Epithelial cell of proximal tubule (primary cell): Measurements from ENCODE around the gene STOX2. TPM values are rescaled to one million over a fixed set of nuclear protein-coding genes. Genes with fewer than 3 reads are reported as not detected.

Experiments
- DNase-seq: peaks from one replicate; pipeline ENCODE4 v3.0.0-alpha.2; 2011; ENCODE audit warnings: low read depth
- H3K4me3 ChIP-seq: 2 replicates; pipeline ENCODE4 v1.5.1; 2011; ENCODE audit warnings: low read depth, mild to moderate bottlenecking, low read length
- total RNA-seq: library from RNA; depleted of rRNA; stranded (reverse); fragments of >200 nt; gene quantifications from 2 replicates; pipeline ENCODE4 v1.2.3, GENCODE V29; 2015
- TF ChIP-seq, protein P1 (sequence below): conservative IDR thresholded peaks from 2 replicates; pipeline ENCODE4 v1.5.1; 2012; ENCODE audit warnings: low read depth, mild to moderate bottlenecking, low read length

The STOX2 gene
- total RNA-seq, 1 donor from 2014 or later = 4.3 TPM

- TF ChIP-seq, protein P1, sequence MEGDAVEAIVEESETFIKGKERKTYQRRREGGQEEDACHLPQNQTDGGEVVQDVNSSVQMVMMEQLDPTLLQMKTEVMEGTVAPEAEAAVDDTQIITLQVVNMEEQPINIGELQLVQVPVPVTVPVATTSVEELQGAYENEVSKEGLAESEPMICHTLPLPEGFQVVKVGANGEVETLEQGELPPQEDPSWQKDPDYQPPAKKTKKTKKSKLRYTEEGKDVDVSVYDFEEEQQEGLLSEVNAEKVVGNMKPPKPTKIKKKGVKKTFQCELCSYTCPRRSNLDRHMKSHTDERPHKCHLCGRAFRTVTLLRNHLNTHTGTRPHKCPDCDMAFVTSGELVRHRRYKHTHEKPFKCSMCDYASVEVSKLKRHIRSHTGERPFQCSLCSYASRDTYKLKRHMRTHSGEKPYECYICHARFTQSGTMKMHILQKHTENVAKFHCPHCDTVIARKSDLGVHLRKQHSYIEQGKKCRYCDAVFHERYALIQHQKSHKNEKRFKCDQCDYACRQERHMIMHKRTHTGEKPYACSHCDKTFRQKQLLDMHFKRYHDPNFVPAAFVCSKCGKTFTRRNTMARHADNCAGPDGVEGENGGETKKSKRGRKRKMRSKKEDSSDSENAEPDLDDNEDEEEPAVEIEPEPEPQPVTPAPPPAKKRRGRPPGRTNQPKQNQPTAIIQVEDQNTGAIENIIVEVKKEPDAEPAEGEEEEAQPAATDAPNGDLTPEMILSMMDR = no peak
- no peak for DNase-seq
- H3K4me3 ChIP-seq = no peak overlapping the region
Observed at GRCh38 chr4:183888564-183888963, 16.5 kb upstream of the STOX2 start.

GRCh38 chr4:183889190-183889589 lies 15.9 kb upstream of the STOX2 start:
- TF ChIP-seq, protein P1 = no peak
- H3K4me3 ChIP-seq = no peak overlapping the region
- no peak for DNase-seq

- TF ChIP-seq, protein P1 = no peak
- no peak for DNase-seq
- no peak overlapping the region for H3K4me3 ChIP-seq
Observed at GRCh38 chr4:183897193-183897592, 7.9 kb upstream of the STOX2 start.

DNA sequence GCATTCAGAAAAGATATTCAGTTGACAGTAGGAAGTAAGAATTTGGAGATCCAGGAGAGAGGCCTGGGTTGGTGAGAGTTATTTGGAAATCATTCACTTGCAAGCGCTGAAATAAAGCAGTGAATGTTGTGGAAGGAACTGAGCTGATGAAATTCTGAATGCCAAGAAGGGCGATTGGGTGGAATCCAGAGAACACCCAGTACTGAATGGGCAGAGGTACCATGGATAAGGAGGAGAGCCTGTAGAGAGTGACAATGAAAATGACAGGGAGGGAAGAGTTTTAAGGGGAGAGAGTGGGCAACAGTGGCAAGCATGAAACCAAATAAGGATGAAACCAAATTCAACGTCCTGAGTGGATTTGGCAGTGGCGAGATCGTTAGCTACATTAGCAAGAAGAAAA lies 6.7 kb upstream of the STOX2 start:
- no peak for DNase-seq
- H3K4me3 ChIP-seq = no peak overlapping the region
- TF ChIP-seq, protein P1 = no peak

GRCh38 chr4:183903021-183903760 lies 1.9 kb upstream of the STOX2 start:
- no peak for DNase-seq
- no peak overlapping the region for H3K4me3 ChIP-seq
- TF ChIP-seq, protein P1 = no peak

DNA sequence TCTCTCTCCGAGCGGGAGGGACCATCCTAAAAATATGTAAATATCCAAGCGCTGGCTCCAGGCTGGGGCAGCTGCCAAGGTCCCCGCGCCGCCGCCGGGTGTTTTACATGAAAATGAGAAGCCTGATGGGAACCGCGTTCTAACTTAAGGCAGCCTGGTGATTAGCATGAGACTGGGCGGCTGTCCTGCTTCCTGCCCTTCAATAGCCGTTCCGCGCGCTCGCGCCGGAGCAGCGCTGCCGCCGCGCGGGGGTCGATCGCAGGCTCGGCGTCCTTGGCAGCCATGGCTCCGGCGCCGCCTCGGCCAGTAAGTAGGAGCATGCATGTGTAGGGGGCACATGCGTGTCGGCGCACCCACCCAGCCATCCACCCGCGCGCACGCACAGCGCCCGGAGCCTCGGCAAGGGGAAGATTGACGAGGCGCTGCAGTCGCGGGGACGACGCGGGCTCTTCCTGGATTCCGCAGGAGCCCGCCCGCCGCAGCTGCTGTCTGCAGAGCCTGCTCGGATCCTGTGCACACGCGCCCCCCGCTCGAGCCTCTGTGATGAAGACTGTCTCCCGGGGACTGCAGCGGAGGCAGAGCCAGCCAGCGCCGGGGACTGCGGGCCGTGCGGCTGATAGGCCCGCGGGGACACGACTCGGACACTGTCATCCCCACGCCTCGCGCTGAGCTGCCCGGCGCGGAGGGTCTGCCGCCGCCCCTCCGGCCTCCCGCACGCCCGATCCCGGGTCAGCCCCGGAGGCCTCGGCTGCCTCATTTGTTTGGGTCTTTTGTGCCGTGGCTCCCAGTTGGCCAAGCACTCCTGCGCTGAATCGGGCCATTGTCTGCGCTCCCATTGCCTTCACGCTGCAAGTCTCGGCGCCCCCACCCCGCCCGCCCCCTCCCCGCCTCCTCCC lies 734 bp downstream of the STOX2 start:
- TF ChIP-seq, protein P1 = no peak
- peak overlapping the region; percentile 67 for H3K4me3 ChIP-seq
- peak; percentile 13 for DNase-seq

DNA sequence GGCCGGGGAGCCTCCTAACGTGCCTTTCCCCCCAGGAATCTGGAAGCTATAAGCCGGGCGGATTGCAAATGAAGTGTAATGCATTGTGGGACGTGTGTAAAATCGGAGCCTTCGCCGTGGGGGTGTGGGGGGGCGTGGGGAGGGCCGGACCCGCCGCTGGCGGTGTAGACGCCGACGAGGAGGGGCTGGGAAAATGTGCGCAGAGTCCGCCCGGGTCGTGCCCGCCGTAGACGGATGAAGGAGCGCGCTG lies 1.3 kb downstream of the STOX2 start:
- peak overlapping the region; percentile 67 for H3K4me3 ChIP-seq
- TF ChIP-seq, protein P1 = no peak
- DNase-seq = no peak
